K562 (cell line): ENCODE measurements around the gene PRPSAP1. TPM values are rescaled to one million over a fixed set of nuclear protein-coding genes. Genes with fewer than 3 reads are reported as not detected.
A peak's percentile ranks its signal among the peaks of the same experiment; 100 is the strongest.

ENCODE experiments used
- CBFA2T2 ChIP-seq: fragments of 450-650 bp; conservative IDR thresholded peaks from 2 replicates; pipeline ENCODE4 v1.6.1; 2017; ENCODE audit warnings: mild to moderate bottlenecking
- FIP1L1 ChIP-seq: fragments of 200-400 bp; formaldehyde crosslinking; IDR thresholded peaks from 2 replicates; pipeline ENCODE4 v1.6.1; 2018; ENCODE audit warnings: mild to moderate bottlenecking, low read depth, low read length; ENCODE audit not compliant: poor library complexity, severe bottlenecking
- FOXM1 ChIP-seq, 2 experiments: fragments of 450-650 bp in 1 of 2; sonication (generic) in 1 of 2; formaldehyde crosslinking in 1 of 2; IDR thresholded peaks; 2 replicates each; pipeline versions ENCODE4 v1.6.1 to v1.9.0; 2017 to 2022; ENCODE audit warnings: low read depth in 2 of 2, mild to moderate bottlenecking in 2 of 2, missing genetic modification reagents in 1 of 2, moderate library complexity in 1 of 2
- GABPB1 ChIP-seq: sonication (generic); formaldehyde crosslinking; IDR thresholded peaks from 2 replicates; pipeline ENCODE4 v1.8.0; 2022; ENCODE audit warnings: mild to moderate bottlenecking, missing genetic modification reagents
- LARP7 ChIP-seq: fragments of 450-650 bp; IDR thresholded peaks from 2 replicates; pipeline ENCODE4 v1.6.1; 2016
- NCOA4 ChIP-seq: fragments of 450-650 bp; IDR thresholded peaks from 2 replicates; pipeline ENCODE4 v1.6.1; 2018; ENCODE audit warnings: mild to moderate bottlenecking; ENCODE audit not compliant: partially characterized antibody
- NFIX ChIP-seq: fragments of 250-450 bp; sonication (Bioruptor Pico); IDR thresholded peaks from 2 replicates; pipeline ENCODE4 v1.4.0; 2020; ENCODE audit warnings: low read depth, mild to moderate bottlenecking, moderate library complexity
- PHF20 ChIP-seq: fragments of 450-650 bp; IDR thresholded peaks from 2 replicates; pipeline ENCODE4 v1.6.1; 2018; ENCODE audit not compliant: partially characterized antibody
- POLR3G ChIP-seq: IDR thresholded peaks from 2 replicates; pipeline ENCODE4 v1.6.1; 2011; ENCODE audit not compliant: insufficient read length, insufficient replicate concordance; ENCODE audit errors: extremely low read depth
- SIN3B ChIP-seq: fragments of 450-650 bp; IDR thresholded peaks from 2 replicates; pipeline ENCODE4 v1.6.1; 2017; ENCODE audit warnings: low read depth, mild to moderate bottlenecking, moderate library complexity
- SLC30A9 ChIP-seq: fragments of 250-450 bp; sonication (Bioruptor Pico); IDR thresholded peaks from 2 replicates; pipeline ENCODE4 v1.8.0; 2022; ENCODE audit warnings: mild to moderate bottlenecking, moderate library complexity
- SMARCA5 ChIP-seq: fragments of 450-650 bp; IDR thresholded peaks from 2 replicates; pipeline ENCODE4 v1.6.1; 2016
- SOX6 ChIP-seq: fragments of 450-650 bp; IDR thresholded peaks from 2 replicates; pipeline ENCODE4 v1.6.1; 2014; ENCODE audit warnings: mild to moderate bottlenecking
- SP1 ChIP-seq: sonication (generic); formaldehyde crosslinking; IDR thresholded peaks from 2 replicates; pipeline ENCODE4 v1.8.1; 2022; ENCODE audit warnings: mild to moderate bottlenecking, missing genetic modification reagents
- SUPT5H ChIP-seq: fragments of 450-650 bp; IDR thresholded peaks from 2 replicates; pipeline ENCODE4 v1.6.1; 2016
- TRIM25 ChIP-seq: fragments of 450-650 bp; IDR thresholded peaks from 2 replicates; pipeline ENCODE4 v1.7.0; 2016; ENCODE audit warnings: borderline replicate concordance
- TSHZ1 ChIP-seq: fragments of 250-450 bp; sonication (Bioruptor Pico); IDR thresholded peaks from 2 replicates; pipeline ENCODE4 v1.4.0; 2020; ENCODE audit warnings: mild to moderate bottlenecking, moderate library complexity
- YBX1 ChIP-seq: fragments of 450-650 bp; IDR thresholded peaks from 2 replicates; pipeline ENCODE4 v1.7.1; 2016; ENCODE audit warnings: mild to moderate bottlenecking
- ZBTB9 ChIP-seq: fragments of 450-650 bp; formaldehyde crosslinking; IDR thresholded peaks from 2 replicates; pipeline ENCODE4 v1.4.0; 2020; ENCODE audit warnings: mild to moderate bottlenecking, moderate library complexity
- ZFX ChIP-seq: sonication (generic); formaldehyde crosslinking; IDR thresholded peaks from 2 replicates; pipeline ENCODE4 v1.8.0; 2022; ENCODE audit warnings: mild to moderate bottlenecking, missing genetic modification reagents, moderate library complexity
- ZNF143 ChIP-seq: sonication (generic); formaldehyde crosslinking; IDR thresholded peaks from 2 replicates; pipeline ENCODE4 v1.9.0; 2022; ENCODE audit warnings: mild to moderate bottlenecking, missing genetic modification reagents
- ZNF384 ChIP-seq: IDR thresholded peaks from 2 replicates; pipeline ENCODE4 v1.6.1; 2012; ENCODE audit warnings: low read depth, low read length, improper control_type of control experiment
- ZNF436 ChIP-seq: fragments of 250-450, 450-650 bp; sonication (Bioruptor Pico); formaldehyde crosslinking; IDR thresholded peaks from 2 replicates; pipeline ENCODE4 v1.7.0; 2020; ENCODE audit warnings: mild to moderate bottlenecking
- ZNF695 ChIP-seq: fragments of 450-650 bp; formaldehyde crosslinking; IDR thresholded peaks from 2 replicates; pipeline ENCODE4 v1.4.0; 2020; ENCODE audit warnings: mild to moderate bottlenecking, moderate library complexity
- ZNF717 ChIP-seq: fragments of 250-450 bp; sonication (Bioruptor Pico); IDR thresholded peaks from 2 replicates; pipeline ENCODE4 v1.5.0; 2021
- polyA plus RNA-seq, 8 experiments: library from polyadenylated mRNA; depleted of rRNA in 4 of 8; stranded (reverse) in 5 of 8; unstranded in 3 of 8; fragments of >200 nt; fragmentation: Nextera tagmentation in 2 of 8; fragmentation: Illumina TruSeq in 1 of 8; extraction: Ambion mirVana in 2 of 8; extraction: Trizol in 1 of 8; gene quantifications; 2 replicates each; pipeline versions ENCODE4 v1.2.1 to v1.2.3, GENCODE V29; 2011 to 2014; ENCODE audit warnings: inconsistent platforms in 1 of 8, missing spikeins in 1 of 8
- total RNA-seq, 7 experiments: library from RNA; depleted of rRNA in 6 of 7; stranded (reverse); fragments of >200 nt in 6 of 7; fragmentation: Illumina TruSeq in 2 of 7; extraction: Trizol in 2 of 7; gene quantifications; 2 replicates each; pipeline versions ENCODE4 v1.2.1 to v1.2.3, GENCODE V29; 2011 to 2021; ENCODE audit warnings: low replicate concordance in 1 of 7

PRPSAP1 gene
- total and polyA plus RNA-seq, 9 of the 15 experiments (the other 6 are each of a cell fraction or from before 2014, with no cell fraction given), result 21.9 to 77.1 (median 40.8) TPM

GRCh38 chr17:76271669-76272540, 81.8 kb downstream of the PRPSAP1 start (continued):
- TF ChIP-seq SLC30A9 (no peak), TSHZ1 (CRISPR knock-in tag) (no peak), SP1 (CRISPR knock-in tag) (no peak), YBX1 (no peak), SUPT5H (peak; percentile 70), GABPB1 (peak; percentile 32; the same call in 1 of the 2 replicates), ZNF143 (CRISPR knock-in tag) (no peak), SIN3B (no peak), NCOA4 (no peak), ZFX (no peak), ZBTB9 (CRISPR knock-in tag) (peak; percentile 53; the same call in 1 of the 2 replicates), FOXM1 (IDR thresholded peaks at IDR 0.05; ENCODE audit: low read depth) (no peak), FOXM1 (CRISPR knock-in tag; IDR thresholded peaks at IDR 0.05; ENCODE audit: low read depth) (no peak), TRIM25 (no peak), CBFA2T2 (no peak), POLR3G (no peak), FIP1L1 (peak; percentile 50), ZNF436 (no peak), ZNF717 (CRISPR knock-in tag) (peak; percentile 41; the same call in 1 of the 2 replicates), ZNF384 (no peak), SOX6 (no peak), SMARCA5 (no peak), PHF20 (no peak), LARP7 (no peak), NFIX (CRISPR knock-in tag) (no peak), ZNF695 (CRISPR knock-in tag) (no peak)
